Central memory CD4-positive, alpha-beta T cell (primary cell): ENCODE data around the gene FBXL2.

Experiments used
- DNase-seq: peaks from one replicate; pipeline ENCODE4 v3.0.0; 2022
- total RNA-seq, 3 experiments: gene quantifications; one replicate each; lab custom pipeline; 2026; lab: John Stamatoyannopoulos, UW

Gene FBXL2, protein sequence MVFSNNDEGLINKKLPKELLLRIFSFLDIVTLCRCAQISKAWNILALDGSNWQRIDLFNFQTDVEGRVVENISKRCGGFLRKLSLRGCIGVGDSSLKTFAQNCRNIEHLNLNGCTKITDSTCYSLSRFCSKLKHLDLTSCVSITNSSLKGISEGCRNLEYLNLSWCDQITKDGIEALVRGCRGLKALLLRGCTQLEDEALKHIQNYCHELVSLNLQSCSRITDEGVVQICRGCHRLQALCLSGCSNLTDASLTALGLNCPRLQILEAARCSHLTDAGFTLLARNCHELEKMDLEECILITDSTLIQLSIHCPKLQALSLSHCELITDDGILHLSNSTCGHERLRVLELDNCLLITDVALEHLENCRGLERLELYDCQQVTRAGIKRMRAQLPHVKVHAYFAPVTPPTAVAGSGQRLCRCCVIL
- total RNA-seq: 0 to 0.05 (median 0) reads per million in 3 experiments

DNA sequence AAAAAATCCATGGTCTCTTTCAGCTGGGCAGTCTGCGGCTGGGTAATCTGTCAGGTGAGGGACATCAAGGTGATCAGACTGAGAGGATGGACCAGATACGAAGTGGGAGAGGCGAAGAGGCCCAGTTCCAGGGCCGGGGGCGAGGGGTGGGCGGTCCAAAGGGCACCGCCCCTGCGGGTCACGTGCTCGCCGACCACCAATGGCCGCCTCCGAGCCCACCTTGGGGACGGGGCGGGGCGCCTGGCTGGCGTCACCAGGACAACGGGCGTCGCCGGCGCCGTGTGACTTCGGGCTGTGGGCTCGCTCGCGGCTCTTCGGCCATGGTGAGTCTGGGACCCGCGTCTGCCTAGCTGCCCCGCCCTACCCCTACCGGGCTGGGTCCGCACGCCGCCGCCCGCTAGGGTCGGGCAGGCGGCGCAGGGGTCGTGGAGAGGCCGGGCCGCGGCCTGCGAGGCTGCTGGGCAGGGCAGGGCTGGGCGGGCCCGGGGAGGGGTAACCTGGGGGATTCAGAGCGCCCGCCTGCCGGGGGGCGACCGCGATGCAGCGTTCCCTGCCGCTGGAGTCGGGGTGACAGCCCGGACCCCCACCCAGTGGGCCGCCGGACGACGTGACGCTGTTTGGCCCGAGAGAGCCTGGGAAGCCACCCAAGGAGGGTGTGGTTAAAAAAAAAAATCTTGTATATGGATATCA lies at the start of gene FBXL2:
TSS of gene FBXL2 (plus strand) at position 250 of the 690 bp plus-strand sequence. CDS start at position 321, 71 bp downstream.
- no peak for DNase-seq

DNA sequence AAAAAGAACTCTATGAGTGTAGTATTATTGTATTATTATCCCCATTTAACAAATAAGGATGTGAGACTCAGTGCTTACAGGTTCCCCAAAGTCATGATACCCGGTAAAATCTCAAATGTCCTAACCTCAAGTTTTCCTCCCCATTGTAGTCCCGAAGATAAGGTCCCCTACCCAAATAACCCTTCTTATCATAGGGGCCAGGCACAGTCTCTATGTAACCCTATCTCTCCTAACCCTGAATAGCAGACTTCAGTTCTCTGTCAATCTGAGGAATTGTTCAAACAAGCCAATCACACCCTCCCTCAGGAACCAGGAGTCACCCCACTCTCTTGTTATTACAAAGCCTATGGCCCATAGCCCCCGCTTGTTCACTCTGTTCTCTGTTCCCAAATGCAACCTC lies 48.2 kb upstream of the FBXL2 start:
- DNase-seq: no peak

DNA sequence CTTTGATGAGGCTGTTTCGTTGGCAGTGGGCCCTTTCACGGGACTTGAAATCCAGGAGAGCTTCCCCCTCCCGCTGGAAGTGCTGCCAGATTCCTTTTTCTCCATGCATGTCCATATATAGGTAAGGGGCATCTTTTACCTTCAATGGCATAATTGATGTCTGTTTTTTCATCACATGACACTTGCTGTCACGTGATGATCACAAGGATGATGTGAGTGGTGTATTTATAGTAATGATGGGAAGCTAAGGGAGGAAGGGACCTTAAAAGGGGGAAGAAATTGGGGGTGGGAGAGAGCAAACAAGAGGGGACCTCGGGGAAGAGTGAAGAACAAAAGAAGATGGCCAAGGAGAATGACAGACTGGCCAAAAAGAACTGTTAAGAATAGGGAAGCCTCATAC lies 47.3 kb upstream of the FBXL2 start:
- DNase-seq: no peak

DNA sequence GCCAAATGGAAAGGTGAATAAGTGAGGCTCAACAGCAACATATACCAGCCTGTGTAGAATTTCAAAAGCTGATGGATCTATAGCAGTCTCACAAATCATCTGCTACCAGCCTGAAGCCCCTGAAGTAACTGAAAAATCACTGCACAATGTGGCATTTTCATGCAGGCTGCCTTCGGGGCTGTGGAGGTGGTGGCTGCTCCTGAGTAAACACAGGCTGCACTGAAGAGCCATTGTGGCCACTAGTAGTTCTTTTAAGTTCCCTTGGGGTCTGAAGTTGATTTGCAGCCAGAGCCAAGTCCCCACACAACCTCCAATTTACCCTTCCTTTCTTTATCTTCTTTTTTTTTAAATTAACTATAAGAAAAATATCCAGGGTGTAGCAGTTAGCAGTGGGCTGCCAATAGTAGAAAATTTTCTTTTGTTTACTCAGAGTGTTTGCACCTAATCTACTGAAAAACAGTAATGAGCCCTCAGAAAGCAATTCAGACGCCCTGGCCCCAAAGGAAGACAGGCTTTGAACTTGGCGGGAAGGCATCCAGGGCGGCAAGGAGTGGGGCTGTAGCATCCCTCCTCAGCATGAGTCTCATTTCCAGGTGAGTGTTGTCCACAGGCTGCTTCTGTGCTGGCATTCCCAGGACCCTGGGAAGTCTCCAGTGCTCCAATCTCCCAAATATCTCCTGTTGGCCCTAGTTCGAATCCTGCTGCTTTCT lies 45.3 kb upstream of the FBXL2 start:
- no peak for DNase-seq

DNA sequence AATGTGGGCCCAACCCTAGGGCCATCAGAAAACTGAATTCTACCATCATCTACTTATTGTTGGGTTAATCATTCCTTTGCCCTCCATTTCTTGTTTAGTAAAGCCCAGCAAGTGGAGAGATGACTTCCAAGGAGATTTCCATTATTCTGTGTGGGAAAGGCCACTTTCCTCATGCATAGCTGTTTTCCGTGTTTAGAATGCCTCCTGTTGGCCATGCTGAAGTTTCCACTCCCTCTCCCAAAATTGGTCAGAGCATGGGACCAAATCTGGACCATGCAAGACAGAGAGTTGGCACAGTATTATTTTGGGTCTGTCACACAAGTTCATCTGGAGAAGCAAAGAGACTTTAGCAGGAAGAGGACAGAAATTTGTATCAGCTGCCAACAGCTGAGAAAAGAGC lies 43.4 kb upstream of the FBXL2 start:
- no peak for DNase-seq

DNA sequence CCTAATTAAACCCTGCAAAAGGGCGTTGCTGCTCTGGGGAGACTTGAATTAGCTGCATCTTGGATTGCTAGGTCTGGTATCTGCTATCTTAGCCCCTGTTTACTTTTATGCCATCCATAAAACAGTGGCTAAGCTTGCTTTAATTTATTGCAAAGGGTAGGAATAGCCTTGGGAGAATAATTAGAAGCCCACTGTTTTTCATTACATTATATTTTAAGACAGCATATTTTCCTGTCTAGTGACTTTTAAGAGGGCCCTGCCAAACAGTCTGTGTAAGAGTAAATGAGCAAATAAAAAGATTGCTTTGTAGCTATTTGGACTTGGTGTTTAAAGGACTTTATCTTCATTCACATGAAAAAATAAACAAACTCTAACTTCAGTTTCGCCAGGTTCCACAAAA lies 41.2 kb upstream of the FBXL2 start:
- no peak for DNase-seq

DNA sequence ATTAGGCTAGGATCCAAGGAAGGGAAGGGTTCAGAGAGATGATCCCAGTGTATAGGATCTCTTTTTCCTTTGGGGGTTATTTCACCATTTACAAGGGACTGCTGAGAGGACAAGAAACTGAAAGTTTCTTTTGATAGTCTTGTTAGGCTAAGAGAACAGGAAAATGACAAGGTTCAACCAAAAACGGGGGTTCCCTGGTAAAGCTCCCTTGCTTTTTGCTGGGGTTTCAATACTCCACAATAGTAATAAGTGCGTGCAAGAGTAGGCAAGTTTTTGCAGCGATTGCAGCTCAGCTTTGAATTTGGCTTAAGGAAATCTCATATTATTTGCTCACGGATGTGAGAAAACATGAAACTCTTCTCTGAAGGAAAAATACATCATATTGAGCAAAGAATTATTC lies 39.8 kb upstream of the FBXL2 start:
- DNase-seq: no peak

DNA sequence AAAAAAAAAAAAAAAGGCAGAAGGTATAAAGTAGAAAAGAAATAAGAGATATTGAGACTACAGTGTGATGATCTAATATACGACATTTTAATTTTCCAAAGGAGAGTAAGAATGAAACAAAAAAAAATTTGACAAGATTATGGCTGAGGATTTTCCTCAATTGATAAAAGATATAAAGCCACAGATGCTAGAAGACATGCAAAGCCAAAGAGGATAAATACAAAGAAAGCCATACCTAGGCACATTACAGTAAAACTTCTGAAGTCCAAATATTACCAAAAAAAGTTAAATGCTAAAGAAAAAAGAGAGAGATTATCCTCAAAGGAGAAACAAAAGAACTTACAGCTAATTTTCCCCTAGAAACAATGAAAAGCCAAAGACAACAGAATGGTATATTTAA lies 38.3 kb upstream of the FBXL2 start:
- no peak for DNase-seq

DNA sequence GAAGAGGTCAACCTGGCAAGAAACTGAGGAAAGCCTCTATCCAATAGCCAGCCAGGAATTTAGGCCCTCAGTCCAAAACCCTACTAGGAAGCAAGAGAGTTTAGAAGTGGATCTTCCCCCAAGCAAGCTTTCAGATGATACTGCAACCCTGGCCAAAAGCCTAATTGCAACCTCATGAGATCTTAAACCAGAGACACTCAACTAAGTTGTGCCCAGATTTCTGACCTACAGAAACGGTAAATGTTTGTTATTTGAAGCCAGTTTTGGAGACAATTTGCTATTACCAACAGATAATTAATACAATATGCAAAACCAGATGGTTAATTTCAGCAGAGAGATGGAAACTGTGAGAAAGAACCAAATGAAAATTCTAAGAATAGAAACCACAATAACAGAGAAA lies 37.0 kb upstream of the FBXL2 start:
- no peak for DNase-seq

DNA sequence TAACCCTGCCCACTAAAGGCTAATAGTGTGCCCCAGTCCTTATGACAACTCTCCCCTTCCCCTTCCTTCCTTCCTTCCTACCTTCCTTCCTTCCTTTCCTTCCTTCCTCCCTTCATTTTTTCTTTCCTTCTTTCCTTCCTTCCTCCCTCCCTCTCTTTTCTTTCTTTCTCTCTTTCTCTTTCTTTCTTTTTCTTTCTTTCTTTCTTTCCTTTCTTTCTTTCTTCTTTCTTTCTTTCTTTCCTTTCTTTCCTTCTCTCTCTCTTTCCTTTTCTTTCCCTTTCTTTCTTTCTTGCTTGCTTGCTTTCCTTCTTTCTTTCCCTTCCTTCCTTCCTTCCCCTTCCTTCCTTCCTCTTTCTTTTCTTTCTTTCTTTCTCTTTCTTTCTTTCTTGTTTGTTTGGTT lies 30.5 kb upstream of the FBXL2 start:
- DNase-seq: no peak

DNA sequence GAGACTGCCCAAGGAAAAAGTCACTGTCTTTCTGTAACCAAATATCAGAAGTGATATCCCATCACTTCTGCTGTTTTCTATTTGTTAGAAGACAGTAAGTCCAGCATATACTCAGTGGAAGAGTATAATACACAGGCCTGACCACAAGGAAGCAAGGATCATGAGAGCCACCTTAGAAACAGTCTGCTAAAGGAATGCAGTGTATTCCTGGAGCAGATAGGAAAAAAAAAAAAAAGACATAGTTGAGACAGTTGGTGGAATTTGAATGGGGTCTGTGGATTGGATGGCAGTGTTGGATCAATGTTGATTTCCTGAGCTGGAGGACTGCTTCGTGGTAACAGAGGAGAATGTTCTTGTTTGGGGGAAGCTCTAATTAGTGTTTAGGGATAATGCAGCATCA lies 26.5 kb upstream of the FBXL2 start:
- DNase-seq: no peak

DNA sequence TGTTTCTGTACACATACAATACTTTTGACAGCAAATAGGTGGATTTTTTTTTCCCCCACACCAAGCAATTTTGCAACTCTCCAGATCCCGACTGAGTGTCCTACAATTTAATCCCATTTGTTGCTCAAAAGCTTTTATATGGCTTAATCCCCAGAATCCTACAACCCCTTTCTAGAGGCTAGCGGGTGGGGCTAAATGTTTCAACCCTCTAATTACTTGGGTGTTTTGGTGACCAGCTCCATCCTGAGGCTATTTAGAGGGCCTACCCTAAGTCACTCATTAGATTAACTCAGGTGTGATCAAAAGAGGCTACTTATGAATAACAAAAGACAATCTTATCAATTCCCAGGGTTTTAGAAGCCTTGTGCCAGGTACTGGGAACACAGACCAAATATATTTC lies 21.0 kb upstream of the FBXL2 start:
- DNase-seq: no peak

DNA sequence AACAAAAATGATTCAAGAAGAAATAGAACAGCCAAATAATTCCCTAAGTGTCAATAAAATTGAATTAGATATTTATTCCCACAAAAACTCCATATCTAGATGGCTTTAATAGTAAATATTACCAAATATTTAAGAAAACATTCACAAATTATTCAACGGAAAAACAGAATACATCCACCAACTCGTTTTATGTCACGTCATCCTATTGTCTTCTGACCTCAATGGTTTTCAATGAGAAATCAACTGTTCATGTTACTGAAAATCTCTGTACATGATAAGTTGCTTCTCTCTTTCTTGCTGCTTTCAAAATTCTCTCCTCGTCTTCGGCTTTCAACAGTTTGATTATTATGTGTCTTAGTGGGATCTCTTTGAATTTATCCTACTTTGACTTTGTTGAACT lies 17.1 kb upstream of the FBXL2 start:
- no peak for DNase-seq

DNA sequence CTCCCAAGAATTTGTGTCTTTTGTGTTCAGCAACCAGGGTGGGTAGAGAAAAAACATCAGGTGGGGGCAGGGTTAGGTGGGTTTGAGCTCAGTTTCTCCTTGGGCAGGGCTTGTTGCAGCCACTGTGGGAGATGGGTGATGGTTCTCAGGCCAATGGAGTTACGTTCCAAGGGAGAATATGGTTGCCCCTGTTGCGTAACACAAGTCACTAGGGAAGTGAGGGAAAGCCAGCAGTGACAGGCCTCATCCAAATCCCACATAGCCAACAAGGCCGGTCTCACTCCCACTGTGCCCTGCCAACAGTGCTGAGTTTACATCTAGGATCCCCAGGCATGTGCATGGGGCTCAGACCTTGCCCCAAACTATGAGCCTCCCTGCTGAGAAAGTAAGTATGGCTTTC lies 7.9 kb upstream of the FBXL2 start:
- DNase-seq: no peak

DNA sequence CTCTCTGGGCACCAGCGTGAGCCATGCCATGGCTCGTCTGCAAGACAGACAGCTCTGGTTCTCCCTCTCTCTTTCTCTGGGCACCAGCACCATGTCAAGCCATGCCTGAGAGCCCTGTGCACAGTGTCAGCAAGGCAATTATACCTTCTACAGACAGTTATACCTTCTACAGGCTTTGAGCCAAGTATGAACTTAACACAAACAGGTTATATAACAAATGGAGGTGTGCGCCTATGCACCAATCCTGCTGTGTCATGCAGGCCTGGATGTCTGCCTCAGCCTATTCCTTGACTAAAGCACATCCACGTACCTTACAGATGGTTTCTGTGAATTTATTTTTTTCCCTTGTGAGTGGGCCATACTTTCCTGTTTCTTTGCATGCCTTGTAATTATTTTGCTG lies 5.9 kb upstream of the FBXL2 start:
- DNase-seq: no peak

DNA sequence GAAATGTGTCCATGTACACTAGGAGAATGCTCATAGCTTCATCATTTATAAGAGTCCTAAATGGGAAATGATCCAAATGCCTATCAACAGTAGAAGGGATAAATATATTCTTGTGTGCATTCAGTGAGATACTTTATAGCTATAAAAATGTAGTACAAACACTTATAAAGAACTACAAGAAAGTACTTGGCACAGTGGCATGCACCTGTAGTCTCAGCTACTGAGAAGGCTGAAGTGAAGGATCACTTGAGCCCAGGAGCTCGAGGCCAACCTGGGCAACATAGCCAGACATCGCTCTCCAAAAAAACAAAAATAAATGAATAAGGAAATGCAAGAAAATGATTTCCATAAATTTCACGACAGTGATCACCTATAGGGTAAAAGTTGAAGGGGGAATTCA lies 3.6 kb upstream of the FBXL2 start:
- no peak for DNase-seq

DNA sequence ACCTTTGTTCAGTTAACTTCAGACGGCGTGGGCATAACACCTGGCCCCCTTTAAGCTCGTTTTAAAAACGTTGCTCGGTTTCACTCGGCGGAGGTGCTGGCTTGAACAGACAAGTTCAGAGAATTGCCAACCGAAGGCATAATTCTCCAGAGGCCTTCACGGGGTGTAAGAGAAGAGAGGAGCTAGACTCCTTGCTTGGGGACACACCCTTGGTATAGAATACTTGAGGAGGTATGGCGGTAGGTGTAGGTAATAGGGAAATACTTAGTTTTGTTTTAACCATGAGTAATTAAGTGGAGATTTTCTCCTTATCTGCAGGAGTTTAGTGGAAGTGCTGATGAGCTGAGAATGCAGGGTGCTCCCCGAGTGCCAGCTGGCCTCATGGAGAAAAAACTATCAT lies 921 bp downstream of the FBXL2 start:
- DNase-seq: no peak

DNA sequence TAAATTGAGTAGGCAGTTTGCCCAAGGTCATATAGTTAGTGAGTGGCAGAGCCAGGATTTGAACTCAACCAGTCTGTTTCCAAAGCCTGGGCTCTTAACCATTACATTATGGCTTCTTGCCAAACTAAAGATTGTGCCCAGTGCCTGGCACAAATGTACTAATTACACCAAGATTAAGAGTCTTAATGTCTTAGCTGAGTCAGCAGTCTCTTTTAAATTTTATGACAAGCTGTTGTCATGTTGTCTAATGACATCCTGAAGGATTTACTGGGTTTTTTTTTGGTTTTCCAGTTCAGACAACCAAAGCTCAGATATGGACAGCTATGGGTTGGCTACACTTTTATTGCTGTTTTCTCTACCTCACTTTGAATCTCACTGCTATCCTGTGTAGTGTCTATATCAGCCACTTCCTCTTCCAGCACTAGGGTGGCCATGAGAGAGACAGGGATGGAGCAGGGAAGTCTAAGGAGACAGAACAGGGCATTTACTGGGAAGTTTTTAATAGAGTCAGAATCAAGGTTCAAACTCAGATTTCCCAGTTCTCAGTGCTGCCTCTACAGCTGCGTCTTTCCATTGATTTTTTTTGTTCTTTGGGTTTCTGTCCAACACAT lies 10.5 kb downstream of the FBXL2 start:
- DNase-seq: no peak

DNA sequence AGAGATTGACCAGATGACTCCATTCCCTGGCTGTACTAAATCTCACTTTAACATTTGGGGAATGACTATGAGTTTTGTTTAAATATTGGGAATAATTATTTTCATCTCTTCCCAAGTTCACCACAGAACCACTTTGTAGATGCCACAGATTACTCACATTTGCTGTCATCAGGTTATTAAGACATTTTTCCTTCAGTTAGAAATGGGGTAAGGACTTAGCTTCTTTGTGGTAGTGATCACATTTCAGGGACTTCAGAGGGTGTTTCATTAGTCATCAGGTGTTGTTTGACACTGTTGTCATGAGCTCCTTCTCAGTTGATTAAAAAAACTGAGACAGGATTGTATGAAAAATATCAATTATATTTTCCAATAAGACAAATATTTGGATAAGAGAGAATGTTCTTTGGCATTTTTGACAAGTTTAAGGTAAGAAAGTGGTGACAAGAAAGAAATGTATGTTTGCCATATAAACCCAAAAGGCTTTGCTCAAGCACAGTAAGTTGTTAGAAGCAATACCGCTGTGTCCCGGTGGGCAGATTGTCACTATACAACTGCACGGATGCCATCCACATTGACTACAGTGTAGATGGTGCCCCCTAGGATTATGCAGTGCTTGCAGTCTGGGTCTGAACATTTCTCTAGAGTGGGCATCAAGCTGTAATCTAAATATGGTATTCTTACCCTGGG lies 22.3 kb downstream of the FBXL2 start:
- DNase-seq: no peak

DNA sequence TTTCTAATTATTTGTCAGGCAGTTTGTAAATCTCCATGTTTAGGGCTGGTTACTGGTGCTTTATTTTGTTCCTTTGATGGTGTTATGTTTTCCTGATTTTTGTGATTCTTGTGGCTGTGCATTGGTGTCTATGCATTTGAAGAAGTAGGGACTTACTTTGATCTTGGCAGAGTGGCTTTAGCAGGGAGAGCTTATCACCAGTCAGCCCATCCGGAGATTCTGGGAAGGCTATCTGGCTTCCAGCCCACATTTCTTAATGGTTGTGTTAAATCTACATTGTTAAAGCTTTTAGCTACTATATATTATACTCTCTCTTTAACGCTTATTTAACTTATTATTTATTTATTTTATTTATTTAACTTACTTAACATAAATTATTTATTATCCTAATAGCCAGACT lies 35.1 kb downstream of the FBXL2 start:
- no peak for DNase-seq

DNA sequence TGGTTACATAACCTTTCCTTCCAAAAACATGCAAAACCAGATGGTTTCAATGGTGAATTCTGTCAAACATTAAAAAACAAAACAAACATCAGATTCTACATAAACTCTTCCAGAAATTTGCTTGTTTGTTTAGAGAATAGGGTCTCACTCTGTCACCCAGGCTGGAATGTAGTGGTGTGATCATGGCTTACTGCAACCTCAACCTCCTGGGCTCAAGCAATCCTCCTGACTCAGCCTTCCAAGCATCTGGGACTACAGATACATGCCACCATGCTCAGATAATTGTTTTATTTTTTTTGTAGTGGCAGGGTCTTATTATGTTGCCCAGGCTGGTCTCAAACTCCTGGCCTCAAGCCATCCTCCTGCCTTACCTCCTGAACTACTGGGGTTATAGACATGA lies 36.1 kb downstream of the FBXL2 start:
- no peak for DNase-seq

DNA sequence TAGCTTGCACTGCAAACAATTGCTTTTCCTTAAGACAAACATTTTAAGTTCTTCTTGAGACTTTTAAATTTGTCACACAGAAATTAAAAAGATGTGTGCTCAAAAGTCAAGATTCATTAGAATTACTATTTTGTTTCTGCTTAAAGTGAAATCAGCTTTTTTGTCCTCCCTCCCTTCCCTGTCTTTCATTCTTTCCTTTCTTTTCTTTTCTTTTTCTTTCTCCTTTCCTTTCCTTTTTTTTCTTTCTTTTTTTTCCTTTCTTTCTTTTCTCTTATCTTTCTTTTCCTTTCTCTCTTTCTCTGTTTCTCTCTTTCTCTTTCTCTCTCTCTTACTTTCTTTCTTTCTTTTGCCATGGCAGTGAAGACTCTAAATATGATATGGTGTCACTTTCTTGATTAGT lies 37.8 kb downstream of the FBXL2 start:
- no peak for DNase-seq

DNA sequence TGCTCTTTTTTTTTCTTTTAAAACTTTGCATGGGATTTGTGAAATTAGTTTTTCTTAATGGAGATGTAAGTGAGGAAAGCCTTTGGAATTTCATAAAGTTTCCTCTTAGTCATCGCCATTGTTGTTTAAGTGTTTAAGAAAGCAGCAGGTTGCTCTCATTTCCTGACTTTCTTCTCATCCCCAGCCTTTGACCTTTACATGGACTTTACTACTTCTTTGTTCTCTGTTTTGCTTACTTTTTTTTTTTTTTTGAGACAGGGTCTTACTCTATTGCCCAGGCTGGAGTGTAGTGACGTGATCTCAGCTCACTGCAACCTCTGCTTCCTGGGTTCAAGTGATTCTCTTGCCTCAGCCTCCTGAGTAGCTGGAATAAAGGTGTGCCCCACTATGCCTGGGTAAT lies 38.6 kb downstream of the FBXL2 start:
- no peak for DNase-seq
